OCI-LY1 (cell line): ENCODE measurements around the gene SLC35F4.

Experiments
- H2AFZ ChIP-seq: fragments of 200-600 bp; sonication (generic), shearing (Covaris generic); 2 replicates; pipeline ENCODE4 v1.6.0; 2014; ENCODE audit warnings: antibody characterized with exemption, mild to moderate bottlenecking, low read length
- H3F3A ChIP-seq: fragments of 200-600 bp; sonication (generic), shearing (Covaris generic); 2 replicates; pipeline ENCODE4 v1.6.0; 2014; ENCODE audit warnings: mild to moderate bottlenecking, antibody characterized with exemption, low read length, moderate library complexity; ENCODE audit not compliant: insufficient read depth
- H3K27ac ChIP-seq: fragments of 200-600 bp; sonication (generic); 2 replicates; pipeline ENCODE4 v1.5.1; 2014; ENCODE audit warnings: low read length, mixed run types, mild to moderate bottlenecking, low read depth; ENCODE audit not compliant: poor library complexity, severe bottlenecking
- H3K27me3 ChIP-seq: fragments of 200-600 bp; sonication (generic); 2 replicates; pipeline ENCODE4 v1.6.0; 2014; ENCODE audit warnings: antibody characterized with exemption, mild to moderate bottlenecking, low read length, moderate library complexity; ENCODE audit not compliant: insufficient read depth
- H3K36me3 ChIP-seq: fragments of 200-600 bp; sonication (generic); 2 replicates; pipeline ENCODE4 v1.6.1; 2014; ENCODE audit warnings: mild to moderate bottlenecking, antibody characterized with exemption, low read length, moderate library complexity, mixed read lengths; ENCODE audit not compliant: insufficient read depth
- H3K4me1 ChIP-seq: fragments of 200-600 bp; sonication (generic); 2 replicates; pipeline ENCODE4 v1.5.1; 2014; ENCODE audit warnings: mild to moderate bottlenecking, low read length, moderate library complexity; ENCODE audit not compliant: insufficient read depth, severe bottlenecking
- H3K4me2 ChIP-seq: fragments of 200-600 bp; sonication (generic), shearing (Covaris generic); 2 replicates; pipeline ENCODE4 v1.6.1; 2014; ENCODE audit warnings: low read length
- H3K4me3 ChIP-seq: fragments of 200-600 bp; sonication (generic); 2 replicates; pipeline ENCODE4 v1.5.1; 2014; ENCODE audit warnings: low read length, low read depth, mild to moderate bottlenecking, mixed read lengths; ENCODE audit not compliant: poor library complexity, severe bottlenecking
- H3K79me2 ChIP-seq: fragments of 200-600 bp; shearing (Covaris generic); 2 replicates; pipeline ENCODE4 v1.6.1; 2016; ENCODE audit warnings: mixed run types, low read length, mixed read lengths; ENCODE audit not compliant: insufficient read depth
- H3K9ac ChIP-seq: fragments of 200-600 bp; sonication (generic), shearing (Covaris generic); 2 replicates; pipeline ENCODE4 v1.6.1; 2014; ENCODE audit warnings: mild to moderate bottlenecking, low read length, mixed read lengths
- H3K9me2 ChIP-seq: fragments of 200-600 bp; sonication (generic), shearing (Covaris generic); 2 replicates; pipeline ENCODE4 v1.6.1; 2014; ENCODE audit warnings: low read depth, mild to moderate bottlenecking, low read length, mixed read lengths
- H3K9me3 ChIP-seq: fragments of 200-600 bp; shearing (Covaris generic); 2 replicates; pipeline ENCODE4 v1.6.1; 2014; ENCODE audit warnings: low read length, mixed read lengths
- H4K20me1 ChIP-seq: fragments of 200-600 bp; sonication (generic), shearing (Covaris generic); 2 replicates; pipeline ENCODE4 v1.6.0; 2016; ENCODE audit warnings: mild to moderate bottlenecking, low read length; ENCODE audit not compliant: insufficient read depth
- EZH2 ChIP-seq: fragments of 200-600 bp; sonication (generic), shearing (Covaris generic); IDR thresholded peaks from 2 replicates; pipeline ENCODE4 v1.8.0; 2017; ENCODE audit warnings: borderline replicate concordance, mixed run types, mild to moderate bottlenecking, antibody characterized with exemption, low read length, moderate library complexity, mixed read lengths
- TF ChIP-seq, protein P1 (sequence below): fragments of 200-600 bp; sonication (generic), shearing (Covaris generic); IDR thresholded peaks from 2 replicates; pipeline ENCODE4 v1.5.1; 2017; ENCODE audit warnings: mild to moderate bottlenecking, antibody characterized with exemption, low read length, moderate library complexity, mixed read lengths

The SLC35F4 gene

DNA sequence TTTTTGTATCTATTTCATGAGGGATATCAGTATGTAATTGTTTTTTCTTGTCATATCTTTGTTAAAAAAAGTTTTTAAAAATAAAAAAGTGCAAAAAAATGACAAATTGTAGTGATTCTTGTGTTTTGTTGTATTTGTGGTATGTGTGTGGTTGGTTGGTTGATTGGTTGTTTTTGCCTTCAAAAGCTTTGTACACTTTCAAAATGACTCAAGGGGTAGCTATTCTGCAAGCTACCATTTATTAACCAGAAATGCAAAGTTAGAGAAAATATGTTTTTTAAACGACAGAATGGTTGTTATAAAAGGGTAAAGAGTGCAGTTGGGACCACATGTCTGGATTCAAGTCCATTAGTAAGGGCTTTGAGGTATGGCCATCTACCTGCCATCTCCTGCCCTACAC is 119.3 kb downstream of the SLC35F4 start:
- no peaks in the 10 kb centered on the region for H3K36me3 ChIP-seq
- no peaks in the 10 kb centered on the region for H3K4me1 ChIP-seq
- H3K79me2 ChIP-seq = no peaks in the 10 kb centered on the region
- H3K9me2 ChIP-seq = no peaks in the 10 kb centered on the region
- H3K9ac ChIP-seq = no peak overlapping the region
- no peak for TF ChIP-seq EZH2
- TF ChIP-seq, protein P1, sequence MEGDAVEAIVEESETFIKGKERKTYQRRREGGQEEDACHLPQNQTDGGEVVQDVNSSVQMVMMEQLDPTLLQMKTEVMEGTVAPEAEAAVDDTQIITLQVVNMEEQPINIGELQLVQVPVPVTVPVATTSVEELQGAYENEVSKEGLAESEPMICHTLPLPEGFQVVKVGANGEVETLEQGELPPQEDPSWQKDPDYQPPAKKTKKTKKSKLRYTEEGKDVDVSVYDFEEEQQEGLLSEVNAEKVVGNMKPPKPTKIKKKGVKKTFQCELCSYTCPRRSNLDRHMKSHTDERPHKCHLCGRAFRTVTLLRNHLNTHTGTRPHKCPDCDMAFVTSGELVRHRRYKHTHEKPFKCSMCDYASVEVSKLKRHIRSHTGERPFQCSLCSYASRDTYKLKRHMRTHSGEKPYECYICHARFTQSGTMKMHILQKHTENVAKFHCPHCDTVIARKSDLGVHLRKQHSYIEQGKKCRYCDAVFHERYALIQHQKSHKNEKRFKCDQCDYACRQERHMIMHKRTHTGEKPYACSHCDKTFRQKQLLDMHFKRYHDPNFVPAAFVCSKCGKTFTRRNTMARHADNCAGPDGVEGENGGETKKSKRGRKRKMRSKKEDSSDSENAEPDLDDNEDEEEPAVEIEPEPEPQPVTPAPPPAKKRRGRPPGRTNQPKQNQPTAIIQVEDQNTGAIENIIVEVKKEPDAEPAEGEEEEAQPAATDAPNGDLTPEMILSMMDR = no peak
- H4K20me1 ChIP-seq = no peaks in the 10 kb centered on the region
- H3K27me3 ChIP-seq = no peaks in the 10 kb centered on the region
- no peaks in the 10 kb centered on the region for H3F3A ChIP-seq
- no peak overlapping the region for H2AFZ ChIP-seq
- no peak overlapping the region for H3K27ac ChIP-seq
- no peak overlapping the region for H3K4me2 ChIP-seq
- H3K4me3 ChIP-seq = no peak overlapping the region
- no peaks in the 10 kb centered on the region for H3K9me3 ChIP-seq

DNA sequence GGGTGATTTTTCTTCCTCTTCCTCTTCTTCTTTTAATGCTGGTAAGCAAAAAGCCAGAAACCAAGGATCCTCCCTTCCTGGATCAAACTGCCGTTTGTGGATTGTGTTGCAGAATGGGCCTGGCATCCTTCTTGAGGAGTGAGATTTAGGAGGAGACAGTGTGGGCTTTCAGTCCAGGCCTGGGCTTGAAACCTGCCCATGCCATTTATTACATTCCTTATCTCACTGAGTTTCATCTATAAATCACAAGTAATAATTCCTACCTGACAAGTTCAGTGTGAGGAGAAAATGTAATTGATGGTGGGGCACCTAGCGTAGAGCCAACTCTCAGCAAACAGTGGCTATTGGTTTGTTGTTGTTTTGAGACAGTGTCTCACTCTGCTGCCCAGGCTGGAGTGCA is 126.4 kb downstream of the SLC35F4 start:
- Histone ChIP-seq H3K4me3 (no peak overlapping the region), H3K9me2 (no peaks in the 10 kb centered on the region), H3K27ac (no peak overlapping the region), H3F3A (no peaks in the 10 kb centered on the region), H4K20me1 (no peaks in the 10 kb centered on the region), H3K36me3 (no peaks in the 10 kb centered on the region), H2AFZ (no peak overlapping the region), H3K79me2 (no peaks in the 10 kb centered on the region), H3K27me3 (no peaks in the 10 kb centered on the region), H3K4me1 (no peaks in the 10 kb centered on the region), H3K9me3 (no peaks in the 10 kb centered on the region), H3K9ac (no peak overlapping the region), H3K4me2 (no peak overlapping the region)
- TF ChIP-seq, protein P1 = no peak
- no peak for TF ChIP-seq EZH2

DNA sequence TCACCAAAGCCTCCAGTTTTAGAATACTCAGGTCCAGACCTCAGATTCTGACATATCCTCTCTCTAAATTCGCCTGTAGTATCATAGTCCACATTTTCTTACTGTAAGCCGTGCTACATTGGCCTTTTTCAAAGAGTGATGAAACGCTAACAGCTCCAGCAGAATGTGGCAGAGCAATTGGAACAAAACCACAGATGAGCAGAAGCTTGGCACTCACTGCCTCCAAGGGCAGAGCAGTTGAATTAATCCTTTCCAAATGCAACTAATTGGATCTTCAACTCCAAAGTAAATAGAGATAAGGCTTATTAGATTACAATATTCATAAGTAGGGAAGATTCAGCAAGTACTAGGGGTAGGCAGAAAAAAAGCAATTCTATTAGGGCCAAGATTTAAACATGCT is 128.3 kb downstream of the SLC35F4 start:
- Histone ChIP-seq H3K27ac (no peak overlapping the region), H3K9me2 (no peaks in the 10 kb centered on the region), H3F3A (no peaks in the 10 kb centered on the region), H4K20me1 (no peaks in the 10 kb centered on the region), H3K79me2 (no peaks in the 10 kb centered on the region), H3K4me1 (no peaks in the 10 kb centered on the region), H3K4me2 (no peak overlapping the region), H3K9me3 (no peaks in the 10 kb centered on the region), H3K9ac (no peak overlapping the region), H2AFZ (no peak overlapping the region), H3K4me3 (no peak overlapping the region), H3K27me3 (no peaks in the 10 kb centered on the region), H3K36me3 (no peaks in the 10 kb centered on the region)
- no peak for TF ChIP-seq EZH2
- TF ChIP-seq, protein P1 = no peak
